ENCODE measurements around the gene ZNF22.
"Not testable (repeated sequence)": the region's sequence is repeated elsewhere in the genome, so short reads cannot be mapped to it uniquely, and the experiment has no call there.

The ZNF22 gene

GRCh38 chr10:44992732-44993225, 7.9 kb upstream of the ZNF22 start:
- DNase-seq, result no peak

GRCh38 chr10:44993226-44993921, 7.3 kb upstream of the ZNF22 start:
- DNase-seq, result no peak

GRCh38 chr10:44993922-44994751, 6.6 kb upstream of the ZNF22 start:
- no peak for DNase-seq

- no peak for DNase-seq
These were observed 5.8 kb upstream of the ZNF22 start for GRCh38 chr10:44994752-44995530.

- DNase-seq, result no peak
These were observed 5.2 kb upstream of the ZNF22 start for GRCh38 chr10:44995581-44995913.

- peak; percentile 28 for DNase-seq
These were observed 4.6 kb upstream of the ZNF22 start for GRCh38 chr10:44995914-44996669.

GRCh38 chr10:44997105-44997748, 3.5 kb upstream of the ZNF22 start:
- DNase-seq, result no peak

GRCh38 chr10:44998146-44998631, 2.5 kb upstream of the ZNF22 start:
- no peak for DNase-seq

GRCh38 chr10:45000138-45000751, 478 bp upstream of the ZNF22 start:
- DNase-seq, result no peak

- no peak for DNase-seq
These were observed 842 bp downstream of the ZNF22 start for GRCh38 chr10:45001381-45002148.

- no peak for DNase-seq
These were observed 2.8 kb downstream of the ZNF22 start for GRCh38 chr10:45003432-45004000.

- no peak for DNase-seq
These were observed 3.9 kb downstream of the ZNF22 start for GRCh38 chr10:45004661-45005060.

GRCh38 chr10:45005284-45005683, 4.6 kb downstream of the ZNF22 start:
- DNase-seq, result no peak

GRCh38 chr10:45006276-45007030, 5.7 kb downstream of the ZNF22 start:
- DNase-seq, result no peak

- peak; percentile 68 for DNase-seq
These were observed 7.9 kb downstream of the ZNF22 start for GRCh38 chr10:45008524-45009161.

GRCh38 chr10:45014557-45014956, 13.8 kb downstream of the ZNF22 start:
- DNase-seq, result not testable (repeated sequence)

- DNase-seq, result no peak
These were observed 14.9 kb downstream of the ZNF22 start for GRCh38 chr10:45015590-45015989.

GRCh38 chr10:45023426-45023825, 22.7 kb downstream of the ZNF22 start:
- DNase-seq, result no peak

- DNase-seq, result no peak
These were observed 33.6 kb downstream of the ZNF22 start for GRCh38 chr10:45034301-45034700.

Data from NCI-H1694 treated with DMSO at 0.1 percent for 48 hours (cell line).